ENCODE measurements around the gene FANCC. TPM values are rescaled to one million over a fixed set of nuclear protein-coding genes. Genes with fewer than 3 reads are reported as not detected.

The FANCC gene
- total RNA-seq, 6 experiments from 2014 or later, result 4.7 to 7.1 (median 5.7) TPM

- Mint-ChIP-seq H3K9me3 (no peaks in the 10 kb centered on the region), H3K4me3 (no peak overlapping the region), H3K27ac (no peak overlapping the region), H3K27me3 (ENCODE audit: insufficient read depth) (no peaks in the 10 kb centered on the region; the same call in 1 of the 2 replicates), H3K36me3 (ENCODE audit: low read depth) (no peaks in the 10 kb centered on the region), H3K4me1 (ENCODE audit: low read depth) (peaks cover 22% of the 10 kb centered on the region)
- TF ChIP-seq CTCF (IDR thresholded peaks at IDR 0.05), result no peak
- DNase-seq, result no peak
Observed at GRCh38 chr9:95266649-95267048, 50.9 kb downstream of the FANCC start.

GRCh38 chr9:95265960-95266359 lies 51.5 kb downstream of the FANCC start:
- DNase-seq, result no peak
- H3K4me1 Mint-ChIP-seq (ENCODE audit: low read depth), result peaks cover 23% of the 10 kb centered on the region
- H3K36me3 Mint-ChIP-seq (ENCODE audit: low read depth), result no peaks in the 10 kb centered on the region
- H3K4me3 Mint-ChIP-seq, result no peak overlapping the region
- H3K9me3 Mint-ChIP-seq, result no peaks in the 10 kb centered on the region
- TF ChIP-seq CTCF (IDR thresholded peaks at IDR 0.05), result no peak
- H3K27ac Mint-ChIP-seq, result no peak overlapping the region
- H3K27me3 Mint-ChIP-seq (ENCODE audit: insufficient read depth), result no peaks in the 10 kb centered on the region; the same call in 1 of the 2 replicates

- H3K9me3 Mint-ChIP-seq, result no peaks in the 10 kb centered on the region
- DNase-seq, result peak; percentile 46
- H3K36me3 Mint-ChIP-seq (ENCODE audit: low read depth), result no peaks in the 10 kb centered on the region
- TF ChIP-seq CTCF (IDR thresholded peaks at IDR 0.05), result peak; percentile 71
- peaks cover 20% of the 10 kb centered on the region for H3K4me1 Mint-ChIP-seq (ENCODE audit: low read depth)
- H3K4me3 Mint-ChIP-seq, result no peak overlapping the region
- H3K27ac Mint-ChIP-seq, result no peak overlapping the region
- no peaks in the 10 kb centered on the region; the same call in 1 of the 2 replicates for H3K27me3 Mint-ChIP-seq (ENCODE audit: insufficient read depth)
Observed at GRCh38 chr9:95264954-95265615, 52.4 kb downstream of the FANCC start.

- no peak for TF ChIP-seq CTCF (IDR thresholded peaks at IDR 0.05)
- H3K27ac Mint-ChIP-seq, result no peak overlapping the region
- H3K27me3 Mint-ChIP-seq (ENCODE audit: insufficient read depth), result no peaks in the 10 kb centered on the region; the same call in 1 of the 2 replicates
- no peaks in the 10 kb centered on the region for H3K36me3 Mint-ChIP-seq (ENCODE audit: low read depth)
- no peak overlapping the region for H3K4me3 Mint-ChIP-seq
- DNase-seq, result no peak
- H3K4me1 Mint-ChIP-seq (ENCODE audit: low read depth), result peaks cover 17% of the 10 kb centered on the region
- H3K9me3 Mint-ChIP-seq, result no peaks in the 10 kb centered on the region
Observed at GRCh38 chr9:95261890-95262289, 55.6 kb downstream of the FANCC start.

GRCh38 chr9:95250462-95251221 lies 66.9 kb downstream of the FANCC start:
- Mint-ChIP-seq H3K4me1 (ENCODE audit: low read depth) (no peaks in the 10 kb centered on the region), H3K27ac (no peak overlapping the region), H3K36me3 (ENCODE audit: low read depth) (peaks cover 13% of the 10 kb centered on the region), H3K4me3 (no peak overlapping the region), H3K9me3 (no peaks in the 10 kb centered on the region), H3K27me3 (ENCODE audit: insufficient read depth) (no peaks in the 10 kb centered on the region)
- TF ChIP-seq CTCF (IDR thresholded peaks at IDR 0.05), result no peak
- DNase-seq, result no peak

Data from HFFc6 (cell line).